Kidney (tissue), 14 donors: Measurements from ENCODE around the gene MRGPRD. TPM values are rescaled to one million over a fixed set of nuclear protein-coding genes. Genes with fewer than 3 reads are reported as not detected.
A peak's percentile ranks its signal among the peaks of the same experiment; 100 is the strongest.

Source experiments
- DNase-seq, 5 donors: peaks; one replicate each; pipeline ENCODE4 v3.0.0-alpha.2; 2013 to 2020
- FAIRE-seq: peaks from 2 replicates; lab custom pipeline; 2012; peaks lifted over from hg19 to GRCh38; lab: Jason Lieb, UNC
- H3K27ac ChIP-seq, 2 donors: one replicate each; pipeline ENCODE4 v1.7.0; 2013; ENCODE audit warnings: low read depth in 2 of 2, low read length in 2 of 2, inconsistent platforms in 1 of 2
- H3K27me3 ChIP-seq: one replicate; pipeline ENCODE4 v1.7.1; 2013; ENCODE audit warnings: low read length, inconsistent platforms; ENCODE audit not compliant: control insufficient read depth, insufficient read depth
- H3K36me3 ChIP-seq, 3 donors: one replicate each; pipeline versions ENCODE4 v1.7.0 to v1.7.1; 2013; ENCODE audit warnings: low read length in 3 of 3, control low read depth in 1 of 3, inconsistent platforms in 1 of 3; ENCODE audit not compliant: insufficient read depth in 3 of 3, control insufficient read depth in 2 of 3
- H3K4me1 ChIP-seq, 3 donors: one replicate each; pipeline versions ENCODE4 v1.7.0 to v1.7.1; 2013; ENCODE audit warnings: low read length in 3 of 3, inconsistent platforms in 1 of 3, low read depth in 1 of 3; ENCODE audit not compliant: control insufficient read depth in 2 of 3, insufficient read depth in 2 of 3
- H3K4me3 ChIP-seq, 3 donors: one replicate each; pipeline versions ENCODE4 v1.7.0 to v1.8.1; 2013; ENCODE audit warnings: low read length in 3 of 3, control low read depth in 1 of 3, inconsistent platforms in 1 of 3
- H3K9ac ChIP-seq, 3 donors: one replicate each; pipeline versions ENCODE4 v1.7.0 to v1.7.1; 2013; ENCODE audit warnings: low read length in 3 of 3, control low read depth in 1 of 3, inconsistent platforms in 1 of 3
- H3K9me3 ChIP-seq, 3 donors: one replicate each; pipeline versions ENCODE4 v1.7.0 to v1.7.1; 2013; ENCODE audit warnings: low read length in 3 of 3, control low read depth in 1 of 3, inconsistent platforms in 1 of 3; ENCODE audit not compliant: control insufficient read depth in 2 of 3, insufficient read depth in 1 of 3
- CTCF ChIP-seq: IDR thresholded peaks from 3 replicates; pipeline ENCODE4 v1.5.1; 2012; ENCODE audit warnings: mild to moderate bottlenecking, moderate library complexity, borderline replicate concordance; ENCODE audit not compliant: insufficient read depth; ENCODE audit errors: extremely low read depth
- intact Hi-C: fragments of 100-400 bp; cut with DNase I; formaldehyde crosslinking; loops from one replicate; pipeline ENCODE4 v1.11.1; 2022
- polyA plus RNA-seq: library from polyadenylated mRNA; stranded (reverse); fragments of 350-450 nt; fragmentation: Illumina TruSeq; extraction: RNeasy Lipid Tissue Mini Kit (QIAGEN cat#74804); gene quantifications from one replicate; pipeline ENCODE4 v1.2.3, GENCODE V29; 2014; ENCODE audit warnings: low read depth, low replicate concordance; ENCODE audit not compliant: insufficient read depth
- total RNA-seq: library from RNA; stranded (reverse); fragmentation: NEBNext Ultra II Directional; extraction: Animal tissue kit (Norgen Biotek cat#: 25700); gene quantifications from one replicate; pipeline ENCODE4 v1.2.1, GENCODE V29; 2021
- donor health status: control.
- donor health status: control.
- donor health status: control.
- donor health status: control.
- donor health status: control.
- donor health status: DM: yes; HTN: yes; CAD: no.
- donor health status: Normal renal cell carcinoma (clear cell type).

The MRGPRD gene
- total and polyA plus RNA-seq, 2 donors from 2014 or later, result not detected

GRCh38 chr11:69007975-69008381, 27.2 kb upstream of the MRGPRD start:
- Histone ChIP-seq H3K27me3 (no peaks in the 10 kb centered on the region), H3K36me3 (no peaks in the 10 kb centered on the region), H3K4me1 (peaks cover 0 to 32% (median 20%) of the 10 kb centered on the region in 3 donors), H3K27ac (peak overlapping the region; percentile 83), H3K9me3 (no peaks in the 10 kb centered on the region), H3K4me3 (peak overlapping the region in 1 of 3 donors; percentile 17), H3K9ac (no peak overlapping the region)
- DNase-seq (peak in 4 of 5 donors; percentile 56 to 82 (median 59)), FAIRE-seq (no peak)
- intact Hi-C loops, result no loop called here
- TF ChIP-seq CTCF, result no peak

GRCh38 chr11:69006816-69007215, 26.0 kb upstream of the MRGPRD start:
- no peak overlapping the region for H3K4me3 ChIP-seq
- no peak for FAIRE-seq
- no peak overlapping the region for H3K27ac ChIP-seq
- intact Hi-C loops, result no loop called here
- no peaks in the 10 kb centered on the region for H3K27me3 ChIP-seq
- peaks cover 0 to 32% (median 20%) of the 10 kb centered on the region in 3 donors for H3K4me1 ChIP-seq
- H3K9me3 ChIP-seq, result no peaks in the 10 kb centered on the region
- TF ChIP-seq CTCF, result no peak
- no peak overlapping the region for H3K9ac ChIP-seq
- no peaks in the 10 kb centered on the region for H3K36me3 ChIP-seq
- no peak for DNase-seq

GRCh38 chr11:69005631-69006368, 25.0 kb upstream of the MRGPRD start:
- FAIRE-seq (no peak), DNase-seq (peak in 2 of 5 donors; percentile 31 to 65)
- peaks cover 0 to 29% (median 19%) of the 10 kb centered on the region in 3 donors for H3K4me1 ChIP-seq
- intact Hi-C loops, result no loop called here
- no peak overlapping the region for H3K9ac ChIP-seq
- no peaks in the 10 kb centered on the region for H3K27me3 ChIP-seq
- H3K27ac ChIP-seq, result no peak overlapping the region
- no peak overlapping the region for H3K4me3 ChIP-seq
- H3K9me3 ChIP-seq, result no peaks in the 10 kb centered on the region
- TF ChIP-seq CTCF, result no peak
- no peaks in the 10 kb centered on the region for H3K36me3 ChIP-seq
